HCT116 (cell line): ENCODE measurements around the gene SDF2L1.

Experiments
- EZH2 ChIP-seq: fragments of 200-600 bp; sonication (generic); IDR thresholded peaks from 2 replicates; pipeline ENCODE4 v1.6.1; 2017; ENCODE audit warnings: antibody characterized with exemption, mixed run types
- POLR2A ChIP-seq: IDR thresholded peaks from 2 replicates; pipeline ENCODE4 v1.7.0; 2011; ENCODE audit warnings: borderline replicate concordance; ENCODE audit not compliant: insufficient read depth, insufficient read length; ENCODE audit errors: extremely low read depth
- POLR2AphosphoS5 ChIP-seq: IDR thresholded peaks from 2 replicates; pipeline ENCODE4 v1.6.1; 2011; ENCODE audit warnings: mild to moderate bottlenecking, low read depth, low read length, moderate library complexity
- TF ChIP-seq, protein P1 (sequence below), 3 experiments: fragments of 200-600 bp in 1 of 3; sonication (generic) in 1 of 3; IDR thresholded peaks in 2 of 3; conservative IDR thresholded peaks in 1 of 3; 2 replicates each; pipeline ENCODE4 v1.5.1; 2012 to 2017; ENCODE audit warnings: low read depth in 2 of 3, low read length in 2 of 3, antibody characterized with exemption in 1 of 3, borderline replicate concordance in 1 of 3, control low read depth in 1 of 3, mild to moderate bottlenecking in 1 of 3, mixed read lengths in 1 of 3, mixed run types in 1 of 3, moderate library complexity in 1 of 3; ENCODE audit not compliant: insufficient read depth in 1 of 3
- TF ChIP-seq, protein P2 (sequence below): IDR thresholded peaks from 2 replicates; pipeline ENCODE4 v1.6.1; 2011; ENCODE audit warnings: mild to moderate bottlenecking, low read length, moderate library complexity; ENCODE audit not compliant: insufficient replicate concordance; ENCODE audit errors: extremely low read depth
- TF ChIP-seq, protein P3 (sequence below): IDR thresholded peaks from 2 replicates; pipeline ENCODE4 v1.6.1; 2012; ENCODE audit warnings: low read depth
- TF ChIP-seq, protein P4 (sequence below): IDR thresholded peaks from 2 replicates; pipeline ENCODE4 v1.6.1; 2012

DNA sequence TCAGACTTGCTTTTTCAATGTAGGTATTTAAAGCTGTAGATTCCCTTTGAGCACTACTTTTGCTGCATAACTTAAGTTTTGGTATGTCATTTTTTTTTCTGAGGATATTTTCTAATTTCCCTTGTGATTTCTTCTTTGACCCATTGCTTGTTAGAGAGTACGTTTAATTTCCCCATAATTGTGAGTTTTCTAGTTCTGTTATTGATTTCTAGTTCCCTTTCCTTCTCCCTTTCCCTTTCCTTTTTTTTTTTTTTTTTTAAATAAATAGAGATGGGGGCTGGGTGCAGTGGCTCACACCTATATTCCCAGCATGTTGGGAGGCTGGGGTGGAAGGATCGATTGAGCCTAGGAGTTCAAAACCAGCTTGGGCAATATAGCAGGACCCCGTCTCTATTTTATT lies 43.8 kb upstream of the SDF2L1 start:
- TF ChIP-seq, protein P1, sequence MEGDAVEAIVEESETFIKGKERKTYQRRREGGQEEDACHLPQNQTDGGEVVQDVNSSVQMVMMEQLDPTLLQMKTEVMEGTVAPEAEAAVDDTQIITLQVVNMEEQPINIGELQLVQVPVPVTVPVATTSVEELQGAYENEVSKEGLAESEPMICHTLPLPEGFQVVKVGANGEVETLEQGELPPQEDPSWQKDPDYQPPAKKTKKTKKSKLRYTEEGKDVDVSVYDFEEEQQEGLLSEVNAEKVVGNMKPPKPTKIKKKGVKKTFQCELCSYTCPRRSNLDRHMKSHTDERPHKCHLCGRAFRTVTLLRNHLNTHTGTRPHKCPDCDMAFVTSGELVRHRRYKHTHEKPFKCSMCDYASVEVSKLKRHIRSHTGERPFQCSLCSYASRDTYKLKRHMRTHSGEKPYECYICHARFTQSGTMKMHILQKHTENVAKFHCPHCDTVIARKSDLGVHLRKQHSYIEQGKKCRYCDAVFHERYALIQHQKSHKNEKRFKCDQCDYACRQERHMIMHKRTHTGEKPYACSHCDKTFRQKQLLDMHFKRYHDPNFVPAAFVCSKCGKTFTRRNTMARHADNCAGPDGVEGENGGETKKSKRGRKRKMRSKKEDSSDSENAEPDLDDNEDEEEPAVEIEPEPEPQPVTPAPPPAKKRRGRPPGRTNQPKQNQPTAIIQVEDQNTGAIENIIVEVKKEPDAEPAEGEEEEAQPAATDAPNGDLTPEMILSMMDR (IDR thresholded peaks at IDR 0.05 in 2 of 3, conservative IDR thresholded peaks at IDR 0.05 in 1 of 3; ENCODE audit: borderline replicate concordance in 1 of 3, insufficient read depth in 1 of 3, low read depth in 2 of 3, low read length in 2 of 3): no peak
- no peak for TF ChIP-seq POLR2A
- TF ChIP-seq, protein P2, sequence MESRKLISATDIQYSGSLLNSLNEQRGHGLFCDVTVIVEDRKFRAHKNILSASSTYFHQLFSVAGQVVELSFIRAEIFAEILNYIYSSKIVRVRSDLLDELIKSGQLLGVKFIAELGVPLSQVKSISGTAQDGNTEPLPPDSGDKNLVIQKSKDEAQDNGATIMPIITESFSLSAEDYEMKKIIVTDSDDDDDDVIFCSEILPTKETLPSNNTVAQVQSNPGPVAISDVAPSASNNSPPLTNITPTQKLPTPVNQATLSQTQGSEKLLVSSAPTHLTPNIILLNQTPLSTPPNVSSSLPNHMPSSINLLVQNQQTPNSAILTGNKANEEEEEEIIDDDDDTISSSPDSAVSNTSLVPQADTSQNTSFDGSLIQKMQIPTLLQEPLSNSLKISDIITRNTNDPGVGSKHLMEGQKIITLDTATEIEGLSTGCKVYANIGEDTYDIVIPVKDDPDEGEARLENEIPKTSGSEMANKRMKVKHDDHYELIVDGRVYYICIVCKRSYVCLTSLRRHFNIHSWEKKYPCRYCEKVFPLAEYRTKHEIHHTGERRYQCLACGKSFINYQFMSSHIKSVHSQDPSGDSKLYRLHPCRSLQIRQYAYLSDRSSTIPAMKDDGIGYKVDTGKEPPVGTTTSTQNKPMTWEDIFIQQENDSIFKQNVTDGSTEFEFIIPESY: no peak
- TF ChIP-seq, protein P3, sequence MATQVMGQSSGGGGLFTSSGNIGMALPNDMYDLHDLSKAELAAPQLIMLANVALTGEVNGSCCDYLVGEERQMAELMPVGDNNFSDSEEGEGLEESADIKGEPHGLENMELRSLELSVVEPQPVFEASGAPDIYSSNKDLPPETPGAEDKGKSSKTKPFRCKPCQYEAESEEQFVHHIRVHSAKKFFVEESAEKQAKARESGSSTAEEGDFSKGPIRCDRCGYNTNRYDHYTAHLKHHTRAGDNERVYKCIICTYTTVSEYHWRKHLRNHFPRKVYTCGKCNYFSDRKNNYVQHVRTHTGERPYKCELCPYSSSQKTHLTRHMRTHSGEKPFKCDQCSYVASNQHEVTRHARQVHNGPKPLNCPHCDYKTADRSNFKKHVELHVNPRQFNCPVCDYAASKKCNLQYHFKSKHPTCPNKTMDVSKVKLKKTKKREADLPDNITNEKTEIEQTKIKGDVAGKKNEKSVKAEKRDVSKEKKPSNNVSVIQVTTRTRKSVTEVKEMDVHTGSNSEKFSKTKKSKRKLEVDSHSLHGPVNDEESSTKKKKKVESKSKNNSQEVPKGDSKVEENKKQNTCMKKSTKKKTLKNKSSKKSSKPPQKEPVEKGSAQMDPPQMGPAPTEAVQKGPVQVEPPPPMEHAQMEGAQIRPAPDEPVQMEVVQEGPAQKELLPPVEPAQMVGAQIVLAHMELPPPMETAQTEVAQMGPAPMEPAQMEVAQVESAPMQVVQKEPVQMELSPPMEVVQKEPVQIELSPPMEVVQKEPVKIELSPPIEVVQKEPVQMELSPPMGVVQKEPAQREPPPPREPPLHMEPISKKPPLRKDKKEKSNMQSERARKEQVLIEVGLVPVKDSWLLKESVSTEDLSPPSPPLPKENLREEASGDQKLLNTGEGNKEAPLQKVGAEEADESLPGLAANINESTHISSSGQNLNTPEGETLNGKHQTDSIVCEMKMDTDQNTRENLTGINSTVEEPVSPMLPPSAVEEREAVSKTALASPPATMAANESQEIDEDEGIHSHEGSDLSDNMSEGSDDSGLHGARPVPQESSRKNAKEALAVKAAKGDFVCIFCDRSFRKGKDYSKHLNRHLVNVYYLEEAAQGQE: no peak
- TF ChIP-seq, protein P4, sequence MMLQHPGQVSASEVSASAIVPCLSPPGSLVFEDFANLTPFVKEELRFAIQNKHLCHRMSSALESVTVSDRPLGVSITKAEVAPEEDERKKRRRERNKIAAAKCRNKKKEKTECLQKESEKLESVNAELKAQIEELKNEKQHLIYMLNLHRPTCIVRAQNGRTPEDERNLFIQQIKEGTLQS: no peak
- no peak for TF ChIP-seq POLR2AphosphoS5
- TF ChIP-seq EZH2: no peak
